Measurements from ENCODE around the gene NTN3. TPM values are rescaled to one million over a fixed set of nuclear protein-coding genes. Genes with fewer than 3 reads are reported as not detected.

NTN3 gene
- total and polyA plus RNA-seq, 5 donors from 2014 or later, result not detected

- Histone ChIP-seq H3K27ac (ENCODE audit: insufficient read depth, low read length, poor library complexity, severe bottlenecking) (peak within 1 kb of the TSS; percentile 85), H3K4me1 (ENCODE audit: control insufficient read depth, insufficient read depth, low read length, poor library complexity, severe bottlenecking) (peaks cover 53% of the 10 kb centered on the region), H3K27me3 (ENCODE audit: control insufficient read depth, insufficient read depth, low read length) (no peaks in the 10 kb centered on the region), H3K9me3 (ENCODE audit: control insufficient read depth in 2 of 2, low read length in 2 of 2) (no peaks in the 10 kb centered on the region), H3K4me3 (ENCODE audit: low read depth, low read length) (peak within 1 kb of the TSS; percentile 52), H3K36me3 (ENCODE audit: control insufficient read depth, insufficient read depth, low read length) (peaks cover 29% of the 10 kb centered on the region)
- Mint-ChIP-seq H3K36me3 (peaks cover 20% of the 10 kb centered on the region), H3K4me3 (peak within 1 kb of the TSS; percentile 91 to 96 (median 94)), H3K9me3 (peaks cover 0 to 7% (median 0%) of the 10 kb centered on the region in 7 donors), H3K27ac (peak within 1 kb of the TSS; percentile 97 to 98 (median 98)), H3K4me1 (peaks cover 24 to 72% (median 40%) of the 10 kb centered on the region in 4 donors), H3K27me3 (peaks cover 10% of the 10 kb centered on the region)
- peak; percentile 87 to 92 (median 89) for DNase-seq
- ATAC-seq (ENCODE audit: low read depth in 2 of 2), result peak; percentile 65 to 71
Measured at GRCh38 chr16:2520097-2520783, 49.1 kb downstream of the NTN3 start, which contains the start of gene AMDHD2. Gene AMDHD2, plus strand, starts transcription at chr16:2520371. Its CDS starts 88 bp downstream, at chr16:2520459.

DNA sequence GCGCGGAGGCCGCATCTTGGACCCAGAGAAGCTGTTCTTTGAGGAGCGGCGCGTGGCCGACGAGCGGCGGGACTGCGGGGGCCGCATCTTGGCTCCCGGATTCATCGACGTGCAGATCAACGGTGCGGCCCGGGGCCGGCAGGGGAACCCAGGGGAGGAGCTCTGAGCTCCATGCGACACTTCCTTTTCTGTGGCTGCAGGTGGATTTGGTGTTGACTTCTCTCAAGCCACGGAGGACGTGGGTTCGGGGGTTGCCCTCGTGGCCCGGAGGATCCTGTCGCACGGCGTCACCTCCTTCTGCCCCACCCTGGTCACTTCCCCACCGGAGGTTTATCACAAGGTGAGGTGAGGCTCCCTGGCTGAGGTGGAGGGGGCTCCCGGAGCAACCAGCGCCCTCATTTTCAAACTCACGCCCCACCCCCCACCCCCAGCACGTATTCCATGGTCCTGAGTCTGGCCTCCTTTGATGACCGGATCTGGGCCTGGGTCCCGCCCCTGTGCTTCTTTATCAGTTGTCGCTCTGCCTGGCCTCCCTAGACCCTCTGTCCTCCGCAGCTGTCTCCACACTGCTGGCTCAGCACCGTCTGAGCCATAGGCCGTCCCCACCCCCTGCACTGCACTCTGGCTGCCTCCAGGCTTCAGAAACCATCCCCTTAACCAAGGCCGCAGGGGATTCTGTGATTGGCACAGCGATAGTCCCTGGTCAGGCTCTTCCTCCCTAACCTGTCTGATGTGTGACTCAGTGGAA, 49.9 kb downstream of the NTN3 start:
- peaks cover 0 to 7% (median 0%) of the 10 kb centered on the region in 7 donors for H3K9me3 Mint-ChIP-seq
- DNase-seq (peak; percentile 67 to 88 (median 83)), ATAC-seq (ENCODE audit: low read depth in 2 of 2) (peak; percentile 73 to 81)
- no peaks in the 10 kb centered on the region for H3K9me3 ChIP-seq (ENCODE audit: control insufficient read depth in 2 of 2, low read length in 2 of 2)
- H3K27me3 ChIP-seq (ENCODE audit: control insufficient read depth, insufficient read depth, low read length), result no peaks in the 10 kb centered on the region
- peaks cover 46% of the 10 kb centered on the region for H3K4me1 ChIP-seq (ENCODE audit: control insufficient read depth, insufficient read depth, low read length, poor library complexity, severe bottlenecking)
- H3K4me3 Mint-ChIP-seq, result peak overlapping the region; percentile 91 to 96 (median 94)
- H3K4me3 ChIP-seq (ENCODE audit: low read depth, low read length), result peak overlapping the region; percentile 52
- H3K27ac Mint-ChIP-seq, result peak overlapping the region; percentile 97 to 98 (median 98)
- peak overlapping the region; percentile 85 for H3K27ac ChIP-seq (ENCODE audit: insufficient read depth, low read length, poor library complexity, severe bottlenecking)
- peaks cover 29% of the 10 kb centered on the region for H3K36me3 ChIP-seq (ENCODE audit: control insufficient read depth, insufficient read depth, low read length)
- peaks cover 7% of the 10 kb centered on the region for H3K27me3 Mint-ChIP-seq
- peaks cover 20 to 65% (median 32%) of the 10 kb centered on the region in 4 donors for H3K4me1 Mint-ChIP-seq
- H3K36me3 Mint-ChIP-seq, result peaks cover 16% of the 10 kb centered on the region

Other genes with a start within 250 kb of the NTN3 start
- 38.7 TPM for gene E4F1, start 247.7 kb upstream of the NTN3 start, total RNA-seq
- 10 to 100 TPM; 11.6 to 15.7 (median 14.4) TPM for gene E4F1, start 247.7 kb upstream of the NTN3 start, polyA plus RNA-seq
- 0.37 TPM for gene DNASE1L2, start 234.9 kb upstream of the NTN3 start, total RNA-seq
- not detected for gene DNASE1L2, start 234.9 kb upstream of the NTN3 start, polyA plus RNA-seq
- 23.4 TPM for gene ECI1, start 219.7 kb upstream of the NTN3 start, total RNA-seq
- gene ECI1, start 219.7 kb upstream of the NTN3 start, polyA plus RNA-seq, result 10 to 100 TPM; 49.0 to 62.8 (median 56.2) TPM
- 189 TPM for gene RNPS1, start 203.2 kb upstream of the NTN3 start, total RNA-seq
- 100 to 1,000 TPM; 189 to 230 (median 218) TPM for gene RNPS1, start 203.2 kb upstream of the NTN3 start, polyA plus RNA-seq
- gene ABCA3, start 130.6 kb upstream of the NTN3 start, total RNA-seq, result 5.1 TPM
- gene ABCA3, start 130.6 kb upstream of the NTN3 start, polyA plus RNA-seq, result 1 to 10 TPM; 1.1 to 2.2 (median 2.0) TPM
- 6.8 TPM for gene CCNF, start 41.9 kb upstream of the NTN3 start, total RNA-seq
- 1 to 10 TPM; 3.3 to 6.9 (median 5.8) TPM for gene CCNF, start 41.9 kb upstream of the NTN3 start, polyA plus RNA-seq
- not detected for gene TEDC2, start 11.2 kb upstream of the NTN3 start, total RNA-seq
- 1 to 10 TPM in 1 of 4 donors, under 1 TPM in 2, not detected in 1; 0.41 to 1.4 (median 0.67) TPM for gene TEDC2, start 11.2 kb upstream of the NTN3 start, polyA plus RNA-seq
- gene TBC1D24, start 3.8 kb downstream of the NTN3 start, total RNA-seq, result 5.8 TPM
- 1 to 10 TPM in 3 of 4 donors, under 1 TPM in 1; 0.84 to 1.6 (median 1.2) TPM for gene TBC1D24, start 3.8 kb downstream of the NTN3 start, polyA plus RNA-seq
- 188 TPM for gene ATP6V0C, start 42.7 kb downstream of the NTN3 start, total RNA-seq
- gene ATP6V0C, start 42.7 kb downstream of the NTN3 start, polyA plus RNA-seq, result 10 to 100 TPM; 62.1 to 83.4 (median 68.6) TPM
- gene AMDHD2, start 49.1 kb downstream of the NTN3 start, total RNA-seq, result 239 TPM
- gene AMDHD2, start 49.1 kb downstream of the NTN3 start, polyA plus RNA-seq, result 10 to 100 TPM; 18.3 to 19.5 (median 18.7) TPM
- 0.27 TPM for gene CEMP1, start 60.1 kb downstream of the NTN3 start, total RNA-seq
- 1 to 10 TPM; 3.0 to 3.8 (median 3.7) TPM for gene CEMP1, start 60.1 kb downstream of the NTN3 start, polyA plus RNA-seq
- gene PDPK1, start 66.7 kb downstream of the NTN3 start, total RNA-seq, result 57.4 TPM
- 10 to 100 TPM; 28.0 to 33.7 (median 30.2) TPM for gene PDPK1, start 66.7 kb downstream of the NTN3 start, polyA plus RNA-seq
- 24.1 TPM for gene KCTD5, start 211.2 kb downstream of the NTN3 start, total RNA-seq
- gene KCTD5, start 211.2 kb downstream of the NTN3 start, polyA plus RNA-seq, result 10 to 100 TPM; 17.5 to 26.4 (median 21.9) TPM
- 0.81 TPM for gene PRSS27, start 248.9 kb downstream of the NTN3 start, total RNA-seq
- under 1 TPM in 2 of 4 donors, not detected in 2; 0.13 to 0.14 TPM for gene PRSS27, start 248.9 kb downstream of the NTN3 start, polyA plus RNA-seq